ENCODE data around the gene HOXD13. TPM values are rescaled to one million over a fixed set of nuclear protein-coding genes. Genes with fewer than 3 reads are reported as not detected.

HOXD13 gene
- total and polyA plus RNA-seq, 2 of the 13 experiments (the other 11 are each of a cell fraction or from before 2014, with no cell fraction given), result not detected

- no peak overlapping the region for H3K27ac ChIP-seq (ENCODE audit: extremely low read length, insufficient read depth, low read length)
- ATAC-seq (no peak), FAIRE-seq (no peak), DNase-seq (ENCODE audit: low spot score) (no peak)
- H4K20me1 ChIP-seq (ENCODE audit: insufficient read depth, low read length), result no peaks in the 10 kb centered on the region
- H2AFZ ChIP-seq (ENCODE audit: low read length), result no peak overlapping the region
- no peak overlapping the region for H3K4me2 ChIP-seq (ENCODE audit: low read depth, low read length)
- H3K9ac ChIP-seq (ENCODE audit: insufficient read depth, low read depth, low read length), result no peak overlapping the region
- intact Hi-C loops (cut with micrococcal nuclease; ENCODE audit: unreplicated experiment) (no loop called here), in situ Hi-C loops (cut with HindIII; ENCODE audit: extremely low pct_ligation_motif_present, low pct_unique_long_range_greater_than_20kb) (no loop called here)
- H3K4me3 ChIP-seq (replicated peaks in 1 of 3; ENCODE audit: insufficient read depth in 1 of 3, low read depth in 2 of 3, low read length in 3 of 3), result no peak overlapping the region
- no TSS peak for BruUV-seq (replicated peaks)
- ChIA-PET CTCF (ENCODE audit: low intra/inter-chr PET ratio, low total read pairs) (no interaction called here), POLR2A (no interaction called here)
- H3K27me3 ChIP-seq (ENCODE audit: control insufficient read depth in 1 of 2, insufficient read depth in 2 of 2, low read length in 2 of 2), result peaks cover 9 to 87% of the 10 kb centered on the region in 2 experiments
- H3K36me3 ChIP-seq (replicated peaks in 1 of 2; ENCODE audit: control insufficient read depth in 1 of 2, insufficient read depth in 2 of 2, low read length in 2 of 2), result no peaks in the 10 kb centered on the region
- TF ChIP-seq ZNF720 (CRISPR knock-in tag; IDR thresholded peaks at IDR 0.05) (no peak), ZBTB49 (CRISPR knock-in tag; IDR thresholded peaks at IDR 0.05; ENCODE audit: borderline replicate concordance) (no peak), ZNF616 (CRISPR knock-in tag; IDR thresholded peaks at IDR 0.05; ENCODE audit: low read depth) (no peak), SMARCC2 (IDR thresholded peaks at IDR 0.05) (no peak), SOX13 (IDR thresholded peaks at IDR 0.05) (no peak), SOX13 (CRISPR knock-in tag; conservative IDR thresholded peaks at IDR 0.05 in 1 of 2, IDR thresholded peaks at IDR 0.05 in 1 of 2) (no peak), RFX1 (IDR thresholded peaks at IDR 0.05) (no peak), MTF2 (CRISPR knock-in tag; IDR thresholded peaks at IDR 0.05; ENCODE audit: borderline replicate concordance) (no peak), ZNF383 (CRISPR knock-in tag; IDR thresholded peaks at IDR 0.05; ENCODE audit: borderline replicate concordance) (no peak), ZNF841 (CRISPR knock-in tag; IDR thresholded peaks at IDR 0.05; ENCODE audit: borderline replicate concordance) (no peak), PITX1 (CRISPR knock-in tag; IDR thresholded peaks at IDR 0.05) (no peak), ZNF20 (CRISPR knock-in tag; IDR thresholded peaks at IDR 0.05) (no peak), RARA (CRISPR knock-in tag; IDR thresholded peaks at IDR 0.05) (no peak)
- TF ChIP-seq, protein P1, sequence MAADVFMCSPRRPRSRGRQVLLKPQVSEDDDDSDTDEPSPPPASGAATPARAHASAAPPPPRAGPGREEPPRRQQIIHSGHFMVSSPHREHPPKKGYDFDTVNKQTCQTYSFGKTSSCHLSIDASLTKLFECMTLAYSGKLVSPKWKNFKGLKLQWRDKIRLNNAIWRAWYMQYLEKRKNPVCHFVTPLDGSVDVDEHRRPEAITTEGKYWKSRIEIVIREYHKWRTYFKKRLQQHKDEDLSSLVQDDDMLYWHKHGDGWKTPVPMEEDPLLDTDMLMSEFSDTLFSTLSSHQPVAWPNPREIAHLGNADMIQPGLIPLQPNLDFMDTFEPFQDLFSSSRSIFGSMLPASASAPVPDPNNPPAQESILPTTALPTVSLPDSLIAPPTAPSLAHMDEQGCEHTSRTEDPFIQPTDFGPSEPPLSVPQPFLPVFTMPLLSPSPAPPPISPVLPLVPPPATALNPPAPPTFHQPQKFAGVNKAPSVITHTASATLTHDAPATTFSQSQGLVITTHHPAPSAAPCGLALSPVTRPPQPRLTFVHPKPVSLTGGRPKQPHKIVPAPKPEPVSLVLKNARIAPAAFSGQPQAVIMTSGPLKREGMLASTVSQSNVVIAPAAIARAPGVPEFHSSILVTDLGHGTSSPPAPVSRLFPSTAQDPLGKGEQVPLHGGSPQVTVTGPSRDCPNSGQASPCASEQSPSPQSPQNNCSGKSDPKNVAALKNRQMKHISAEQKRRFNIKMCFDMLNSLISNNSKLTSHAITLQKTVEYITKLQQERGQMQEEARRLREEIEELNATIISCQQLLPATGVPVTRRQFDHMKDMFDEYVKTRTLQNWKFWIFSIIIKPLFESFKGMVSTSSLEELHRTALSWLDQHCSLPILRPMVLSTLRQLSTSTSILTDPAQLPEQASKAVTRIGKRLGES (CRISPR knock-in tag; IDR thresholded peaks at IDR 0.05; ENCODE audit: borderline replicate concordance), result no peak
- TF ChIP-seq, protein P2, sequence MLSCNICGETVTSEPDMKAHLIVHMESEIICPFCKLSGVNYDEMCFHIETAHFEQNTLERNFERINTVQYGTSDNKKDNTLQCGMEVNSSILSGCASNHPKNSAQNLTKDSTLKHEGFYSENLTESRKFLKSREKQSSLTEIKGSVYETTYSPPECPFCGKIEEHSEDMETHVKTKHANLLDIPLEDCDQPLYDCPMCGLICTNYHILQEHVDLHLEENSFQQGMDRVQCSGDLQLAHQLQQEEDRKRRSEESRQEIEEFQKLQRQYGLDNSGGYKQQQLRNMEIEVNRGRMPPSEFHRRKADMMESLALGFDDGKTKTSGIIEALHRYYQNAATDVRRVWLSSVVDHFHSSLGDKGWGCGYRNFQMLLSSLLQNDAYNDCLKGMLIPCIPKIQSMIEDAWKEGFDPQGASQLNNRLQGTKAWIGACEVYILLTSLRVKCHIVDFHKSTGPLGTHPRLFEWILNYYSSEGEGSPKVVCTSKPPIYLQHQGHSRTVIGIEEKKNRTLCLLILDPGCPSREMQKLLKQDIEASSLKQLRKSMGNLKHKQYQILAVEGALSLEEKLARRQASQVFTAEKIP (CRISPR knock-in tag; IDR thresholded peaks at IDR 0.05; ENCODE audit: borderline replicate concordance), result no peak
- H3K79me2 ChIP-seq (ENCODE audit: insufficient read depth, low read length), result no peaks in the 10 kb centered on the region
- H3K9me3 ChIP-seq (ENCODE audit: low read length), result no peaks in the 10 kb centered on the region
- H3K4me1 ChIP-seq (ENCODE audit: insufficient read depth, low read length), result no peaks in the 10 kb centered on the region
Measured at GRCh38 chr2:176133389-176133788, 40.9 kb downstream of the HOXD13 start.

Data from HepG2 (cell line).